Mucosa of stomach (tissue), 1 donor: ENCODE measurements around the gene PSMC3IP.

Experiments used
- H3K27me3 ChIP-seq: one replicate; pipeline ENCODE4 v1.7.0; 2013; ENCODE audit warnings: mild to moderate bottlenecking, low read length; ENCODE audit not compliant: control insufficient read depth, insufficient read depth
- H3K36me3 ChIP-seq: one replicate; pipeline ENCODE4 v1.7.0; 2013; ENCODE audit warnings: low read length; ENCODE audit not compliant: control insufficient read depth, insufficient read depth
- H3K4me1 ChIP-seq: one replicate; pipeline ENCODE4 v1.7.0; 2013; ENCODE audit warnings: mild to moderate bottlenecking, low read length; ENCODE audit not compliant: control insufficient read depth, insufficient read depth
- H3K4me3 ChIP-seq: one replicate; pipeline ENCODE4 v1.7.0; 2013; ENCODE audit warnings: low read length
- H3K9ac ChIP-seq: one replicate; pipeline ENCODE4 v1.7.0; 2013; ENCODE audit warnings: mild to moderate bottlenecking, low read length, moderate library complexity
- H3K9me3 ChIP-seq: one replicate; pipeline ENCODE4 v1.7.0; 2013; ENCODE audit warnings: mild to moderate bottlenecking, low read length, moderate library complexity; ENCODE audit not compliant: control insufficient read depth
- donor health status: Pancreatic carcinoma.

The PSMC3IP gene

GRCh38 chr17:42529061-42529460 is 48.5 kb downstream of the PSMC3IP start:
- Histone ChIP-seq H3K36me3 (no peaks in the 10 kb centered on the region), H3K4me3 (no peak overlapping the region), H3K27me3 (no peaks in the 10 kb centered on the region), H3K9me3 (no peaks in the 10 kb centered on the region), H3K4me1 (peaks cover 18% of the 10 kb centered on the region), H3K9ac (no peak overlapping the region)

- H3K27me3 ChIP-seq: no peaks in the 10 kb centered on the region
- no peak overlapping the region for H3K4me3 ChIP-seq
- H3K9ac ChIP-seq: no peak overlapping the region
- H3K36me3 ChIP-seq: no peaks in the 10 kb centered on the region
- H3K9me3 ChIP-seq: no peaks in the 10 kb centered on the region
- peaks cover 18% of the 10 kb centered on the region for H3K4me1 ChIP-seq
Observed at GRCh38 chr17:42527932-42528331, 49.6 kb downstream of the PSMC3IP start.

- Histone ChIP-seq H3K36me3 (peaks cover 4% of the 10 kb centered on the region), H3K4me1 (peaks cover 24% of the 10 kb centered on the region)
Observed at GRCh38 chr17:42526031-42526444, 51.5 kb downstream of the PSMC3IP start.

GRCh38 chr17:42525221-42525620 is 52.3 kb downstream of the PSMC3IP start:
- Histone ChIP-seq H3K36me3 (peaks cover 4% of the 10 kb centered on the region), H3K9ac (no peak overlapping the region), H3K27me3 (no peaks in the 10 kb centered on the region), H3K4me3 (no peak overlapping the region), H3K9me3 (no peaks in the 10 kb centered on the region), H3K4me1 (peaks cover 26% of the 10 kb centered on the region)

More at GRCh38 chr17:42526031-42526444, 51.5 kb downstream of the PSMC3IP start:
- Histone ChIP-seq H3K9me3 (no peaks in the 10 kb centered on the region), H3K9ac (no peak overlapping the region), H3K4me3 (no peak overlapping the region), H3K27me3 (no peaks in the 10 kb centered on the region)

GRCh38 chr17:42522798-42523278 is 54.7 kb downstream of the PSMC3IP start:
- Histone ChIP-seq H3K4me1 (peaks cover 45% of the 10 kb centered on the region), H3K9ac (no peak overlapping the region), H3K4me3 (no peak overlapping the region), H3K9me3 (no peaks in the 10 kb centered on the region), H3K27me3 (no peaks in the 10 kb centered on the region), H3K36me3 (peaks cover 4% of the 10 kb centered on the region)
